ENCODE measurements around the gene PRKRA. TPM values are rescaled to one million over a fixed set of nuclear protein-coding genes. Genes with fewer than 3 reads are reported as not detected.
A peak's percentile ranks its signal among the peaks of the same experiment; 100 is the strongest.

PRKRA gene
- total RNA-seq, 2 donors from 2014 or later, result 21.5 to 35.9 TPM

- H3K27me3 ChIP-seq, result no peaks in the 10 kb centered on the region
- intact Hi-C loops (cut with DNase I), result no loop called here
- no peak for TF ChIP-seq POLR2A (IDR thresholded peaks at IDR 0.05)
- TF ChIP-seq CTCF (IDR thresholded peaks at IDR 0.05), result no peak
- H3K4me3 ChIP-seq, result no peak overlapping the region
- no peaks in the 10 kb centered on the region for H3K36me3 ChIP-seq (replicated peaks in 1 of 2; ENCODE audit: insufficient read depth in 1 of 2, low read depth in 2 of 2)
- ATAC-seq, result no peak
- H3K9me3 ChIP-seq, result no peaks in the 10 kb centered on the region
- H3K27ac ChIP-seq, result no peak overlapping the region
- no peak for DNase-seq
- H3K4me1 ChIP-seq, result no peaks in the 10 kb centered on the region
- WGBS, 2 donors, result 50 to 62% methylated on average over 4 of the region's 4 CpGs
Measured at GRCh38 chr2:178404368-178404767, 46.6 kb downstream of the PRKRA start.

- no peak overlapping the region for H3K4me3 ChIP-seq
- DNase-seq (no peak), ATAC-seq (no peak)
- no peak overlapping the region for H3K27ac ChIP-seq
- intact Hi-C loops (cut with DNase I), result no loop called here
- H3K9me3 ChIP-seq, result no peaks in the 10 kb centered on the region
- H3K36me3 ChIP-seq (replicated peaks in 1 of 2; ENCODE audit: insufficient read depth in 1 of 2, low read depth in 2 of 2), result no peaks in the 10 kb centered on the region
- no peak for TF ChIP-seq POLR2A (IDR thresholded peaks at IDR 0.05)
- no peak for TF ChIP-seq CTCF (IDR thresholded peaks at IDR 0.05)
- H3K27me3 ChIP-seq, result no peaks in the 10 kb centered on the region
- H3K4me1 ChIP-seq, result no peaks in the 10 kb centered on the region
- 56 to 58% methylated on average over 3 of the region's 3 CpGs for WGBS, 2 donors
Measured at GRCh38 chr2:178403671-178404306, 47.2 kb downstream of the PRKRA start.

GRCh38 chr2:178401994-178402437, 49.0 kb downstream of the PRKRA start:
- Histone ChIP-seq H3K4me1 (no peaks in the 10 kb centered on the region), H3K36me3 (replicated peaks in 1 of 2; ENCODE audit: insufficient read depth in 1 of 2, low read depth in 2 of 2) (no peaks in the 10 kb centered on the region), H3K27ac (no peak overlapping the region), H3K27me3 (no peaks in the 10 kb centered on the region), H3K9me3 (no peaks in the 10 kb centered on the region), H3K4me3 (no peak overlapping the region)
- intact Hi-C loops (cut with DNase I), result no loop called here
- 44% methylated on average over 6 of the region's 6 CpGs for WGBS, 2 donors
- TF ChIP-seq POLR2A (IDR thresholded peaks at IDR 0.05) (no peak), CTCF (IDR thresholded peaks at IDR 0.05) (no peak)
- no peak for DNase-seq
- no peak for ATAC-seq

- ATAC-seq, result peak; percentile 75
- Histone ChIP-seq H3K36me3 (replicated peaks in 1 of 2; ENCODE audit: insufficient read depth in 1 of 2, low read depth in 2 of 2) (no peaks in the 10 kb centered on the region), H3K9me3 (no peaks in the 10 kb centered on the region), H3K4me1 (no peaks in the 10 kb centered on the region), H3K27ac (no peak overlapping the region), H3K4me3 (no peak overlapping the region), H3K27me3 (no peaks in the 10 kb centered on the region)
- WGBS, 2 donors, result 10 to 11% methylated on average over 7 of the region's 7 CpGs
- TF ChIP-seq CTCF (IDR thresholded peaks at IDR 0.05) (peak; percentile 42 to 65 (median 60)), POLR2A (IDR thresholded peaks at IDR 0.05) (no peak)
- intact Hi-C loops (cut with DNase I), result no loop called here
- peak in 1 of 4 donors; percentile 20 for DNase-seq
Measured at GRCh38 chr2:178397002-178397605, 53.9 kb downstream of the PRKRA start.

All from body of pancreas (tissue), 4 donors.